Neural cell (in vitro differentiated cells): Measurements from ENCODE around the gene JKAMP.

ENCODE experiments used
- EZH2 ChIP-seq: fragments of 200-600, 300-800 bp; shearing (Covaris generic), sonication (generic); IDR thresholded peaks from 2 replicates; pipeline ENCODE4 v1.6.1; 2014; ENCODE audit warnings: antibody characterized with exemption, low read length, borderline replicate concordance, mild to moderate bottlenecking; ENCODE audit not compliant: insufficient read depth, poor library complexity, severe bottlenecking
- RAD21 ChIP-seq: fragments of 450-650 bp; conservative IDR thresholded peaks from 2 replicates; pipeline ENCODE4 v1.6.1; 2014; ENCODE audit warnings: antibody characterized with exemption, mild to moderate bottlenecking, moderate library complexity

DNA sequence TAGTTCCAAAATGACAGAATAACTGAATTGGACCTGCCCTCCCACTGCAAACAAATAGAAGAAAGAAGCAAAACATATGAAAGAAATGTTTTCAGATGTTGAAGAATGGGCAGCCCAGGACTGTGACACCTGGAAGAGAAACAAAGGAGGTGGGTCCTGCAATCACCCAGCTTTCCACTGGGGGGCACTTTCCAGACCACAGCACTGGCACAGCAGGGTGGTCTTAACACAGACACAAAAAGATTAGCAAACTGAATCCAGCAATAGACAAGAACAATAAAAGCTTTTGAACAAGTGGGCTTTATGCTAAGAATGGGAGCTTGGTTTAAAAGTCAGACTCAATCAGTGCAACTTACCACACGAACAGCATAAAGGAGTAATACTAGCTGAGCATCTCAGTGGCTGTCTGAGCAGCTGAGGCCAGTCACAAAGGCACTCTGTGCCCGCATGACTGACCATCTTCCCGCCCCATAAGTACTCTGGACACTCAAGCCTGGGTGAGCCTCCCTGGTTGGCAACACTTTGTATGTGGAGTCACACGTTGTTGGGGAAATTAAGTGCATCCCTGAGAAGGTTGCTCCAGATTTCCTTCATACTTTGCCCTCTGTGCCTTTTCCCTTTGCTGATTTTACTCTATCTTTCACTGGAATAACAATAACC, 27.7 kb downstream of the JKAMP start:
- TF ChIP-seq EZH2 (no peak), RAD21 (peak; percentile 58)
